Ishikawa (cell line): ENCODE results near the gene PFKM.

Source experiments
- CREB1 ChIP-seq: IDR thresholded peaks from 2 replicates; pipeline ENCODE4 v1.6.1; 2012; ENCODE audit warnings: low read depth
- EP300 ChIP-seq: IDR thresholded peaks from 2 replicates; pipeline ENCODE4 v1.6.1; 2012; ENCODE audit warnings: borderline replicate concordance
- REST ChIP-seq: IDR thresholded peaks from 2 replicates; pipeline ENCODE4 v1.6.1; 2012; ENCODE audit warnings: low read depth, mild to moderate bottlenecking
- TEAD4 ChIP-seq: IDR thresholded peaks from 2 replicates; pipeline ENCODE4 v1.6.1; 2012

- TF ChIP-seq TEAD4: no peak
- no peak for TF ChIP-seq EP300
- TF ChIP-seq CREB1: no peak
- no peak for TF ChIP-seq REST
Observed at GRCh38 chr12:48192861-48193260, 73.7 kb downstream of the PFKM start.
